ENCODE measurements around the gene KDM4B. TPM values are rescaled to one million over a fixed set of nuclear protein-coding genes. Genes with fewer than 3 reads are reported as not detected.
"Not testable (repeated sequence)": the region's sequence is repeated elsewhere in the genome, so short reads cannot be mapped to it uniquely, and the experiment has no call there.

Gene KDM4B
- total RNA-seq, 6 experiments from 2014 or later = 17.0 to 27.2 (median 20.3) TPM

DNA sequence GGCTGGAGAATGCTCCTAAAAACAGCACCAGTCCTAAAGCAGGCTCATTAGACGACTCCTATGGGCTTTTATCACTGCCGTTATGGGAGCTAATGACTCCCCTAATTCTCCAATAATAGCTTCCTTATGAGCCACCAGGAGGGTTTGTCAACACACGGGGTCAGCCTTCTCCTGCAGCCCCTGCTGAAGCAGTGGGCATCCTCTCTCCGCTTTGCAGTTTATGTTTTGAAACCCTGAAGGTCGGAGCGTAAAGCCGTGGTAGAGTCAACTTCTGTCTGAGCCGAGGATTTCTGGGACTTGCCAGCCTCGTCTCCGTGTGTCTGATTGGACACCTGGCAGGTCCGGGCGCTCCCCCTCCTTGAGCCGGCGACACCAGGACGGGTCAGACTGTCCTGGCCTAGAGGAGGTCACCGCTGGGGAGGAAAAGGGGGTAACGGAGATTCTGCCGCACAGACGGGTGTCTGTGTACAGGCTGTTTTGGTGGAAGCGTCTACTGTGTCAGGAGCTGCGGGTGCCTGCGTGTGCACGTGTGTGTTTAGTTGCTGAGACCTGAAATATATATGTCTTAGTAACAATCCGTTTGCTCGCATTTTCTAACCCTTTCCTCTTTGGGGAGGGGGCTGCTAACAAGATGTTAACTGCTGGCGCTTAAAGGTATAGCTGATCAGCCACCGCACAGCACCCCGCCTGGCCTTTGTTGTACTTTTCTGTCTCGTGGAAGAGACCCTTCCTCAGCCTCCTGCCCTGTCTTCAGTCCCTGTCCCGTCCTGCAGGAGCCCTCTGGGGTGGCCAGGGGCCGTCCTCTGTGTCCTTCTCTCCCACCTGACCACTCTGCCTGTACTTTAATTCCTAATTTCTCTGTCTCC is 1.9 kb downstream of the KDM4B start:
- H3K27me3 Mint-ChIP-seq (ENCODE audit: insufficient read depth) = peaks cover 7% of the 10 kb centered on the region
- no peaks in the 10 kb centered on the region; the same call in 1 of the 2 replicates for H3K36me3 Mint-ChIP-seq (ENCODE audit: low read depth)
- H3K27ac Mint-ChIP-seq = peak overlapping the region; percentile 60
- DNase-seq = no peak
- peak overlapping the region; percentile 97 for H3K4me3 Mint-ChIP-seq
- TF ChIP-seq, protein P1, sequence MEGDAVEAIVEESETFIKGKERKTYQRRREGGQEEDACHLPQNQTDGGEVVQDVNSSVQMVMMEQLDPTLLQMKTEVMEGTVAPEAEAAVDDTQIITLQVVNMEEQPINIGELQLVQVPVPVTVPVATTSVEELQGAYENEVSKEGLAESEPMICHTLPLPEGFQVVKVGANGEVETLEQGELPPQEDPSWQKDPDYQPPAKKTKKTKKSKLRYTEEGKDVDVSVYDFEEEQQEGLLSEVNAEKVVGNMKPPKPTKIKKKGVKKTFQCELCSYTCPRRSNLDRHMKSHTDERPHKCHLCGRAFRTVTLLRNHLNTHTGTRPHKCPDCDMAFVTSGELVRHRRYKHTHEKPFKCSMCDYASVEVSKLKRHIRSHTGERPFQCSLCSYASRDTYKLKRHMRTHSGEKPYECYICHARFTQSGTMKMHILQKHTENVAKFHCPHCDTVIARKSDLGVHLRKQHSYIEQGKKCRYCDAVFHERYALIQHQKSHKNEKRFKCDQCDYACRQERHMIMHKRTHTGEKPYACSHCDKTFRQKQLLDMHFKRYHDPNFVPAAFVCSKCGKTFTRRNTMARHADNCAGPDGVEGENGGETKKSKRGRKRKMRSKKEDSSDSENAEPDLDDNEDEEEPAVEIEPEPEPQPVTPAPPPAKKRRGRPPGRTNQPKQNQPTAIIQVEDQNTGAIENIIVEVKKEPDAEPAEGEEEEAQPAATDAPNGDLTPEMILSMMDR (IDR thresholded peaks at IDR 0.05) = no peak; the same call in 1 of the 2 replicates
- H3K9me3 Mint-ChIP-seq = no peaks in the 10 kb centered on the region
- peaks cover 63% of the 10 kb centered on the region for H3K4me1 Mint-ChIP-seq (ENCODE audit: low read depth)

DNA sequence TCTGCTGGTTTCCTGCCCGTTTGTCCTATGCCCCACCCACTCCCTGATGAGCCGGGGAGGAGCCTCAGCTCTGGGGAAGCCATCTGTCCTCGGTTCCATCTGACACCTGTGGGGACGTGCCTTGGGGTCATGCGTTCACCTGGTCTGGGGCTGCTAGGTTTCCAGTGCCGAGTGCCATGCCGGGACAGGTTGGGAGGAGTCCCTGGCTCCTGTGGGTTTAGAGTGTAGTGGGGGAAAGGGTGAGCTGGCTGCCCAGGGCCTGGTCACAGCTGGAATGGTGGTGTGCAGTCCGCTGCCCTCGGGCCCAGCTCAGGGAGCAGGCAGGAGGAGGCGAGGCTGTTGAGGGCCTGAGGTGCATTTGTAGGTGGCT is 2.5 kb downstream of the KDM4B start:
- DNase-seq = no peak
- H3K4me3 Mint-ChIP-seq = peak overlapping the region; percentile 97
- peaks cover 7% of the 10 kb centered on the region for H3K27me3 Mint-ChIP-seq (ENCODE audit: insufficient read depth)
- no peaks in the 10 kb centered on the region; the same call in 1 of the 2 replicates for H3K36me3 Mint-ChIP-seq (ENCODE audit: low read depth)
- H3K4me1 Mint-ChIP-seq (ENCODE audit: low read depth) = peaks cover 68% of the 10 kb centered on the region
- H3K27ac Mint-ChIP-seq = peak overlapping the region; percentile 60
- H3K9me3 Mint-ChIP-seq = no peaks in the 10 kb centered on the region
- TF ChIP-seq, protein P1 (IDR thresholded peaks at IDR 0.05) = no peak

DNA sequence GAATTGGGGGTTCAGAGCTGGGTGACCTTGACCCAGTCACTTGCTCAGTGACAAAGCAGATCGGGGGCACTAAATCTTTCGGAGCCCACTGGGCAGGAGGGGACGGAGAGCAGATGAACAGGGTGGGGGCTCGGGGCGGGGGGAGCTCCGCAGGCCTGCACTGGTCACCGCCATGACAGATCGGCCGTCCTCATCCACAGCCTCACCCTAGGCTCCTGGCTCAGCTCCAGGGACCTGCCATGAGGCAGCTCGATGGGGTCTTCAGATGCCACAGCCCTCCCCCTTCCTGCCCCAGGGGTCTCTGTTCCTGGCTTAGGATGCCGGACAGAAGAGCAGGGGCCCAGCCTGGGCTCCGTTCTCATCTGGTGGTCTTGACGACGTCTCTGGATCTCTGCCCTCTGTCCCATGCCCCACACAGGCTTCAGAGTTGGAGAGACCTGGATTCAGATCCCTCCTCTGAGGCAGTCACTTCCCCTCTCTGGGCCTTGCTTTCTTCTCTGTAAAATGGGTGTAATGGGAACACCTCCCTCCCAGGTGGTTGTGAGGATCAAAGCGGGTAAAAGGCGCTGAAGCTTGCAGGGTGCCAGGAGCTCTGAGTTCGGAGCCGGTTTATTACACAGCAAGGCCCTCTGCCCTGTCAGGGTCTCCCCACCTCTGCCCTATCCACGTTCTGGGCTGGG is 3.0 kb downstream of the KDM4B start:
- no peaks in the 10 kb centered on the region; the same call in 1 of the 2 replicates for H3K36me3 Mint-ChIP-seq (ENCODE audit: low read depth)
- H3K27me3 Mint-ChIP-seq (ENCODE audit: insufficient read depth) = peaks cover 7% of the 10 kb centered on the region
- H3K4me1 Mint-ChIP-seq (ENCODE audit: low read depth) = peaks cover 73% of the 10 kb centered on the region
- H3K9me3 Mint-ChIP-seq = no peaks in the 10 kb centered on the region
- TF ChIP-seq, protein P1 (IDR thresholded peaks at IDR 0.05) = no peak
- H3K27ac Mint-ChIP-seq = peak overlapping the region; percentile 60
- no peak for DNase-seq
- peak overlapping the region; percentile 97 for H3K4me3 Mint-ChIP-seq

DNA sequence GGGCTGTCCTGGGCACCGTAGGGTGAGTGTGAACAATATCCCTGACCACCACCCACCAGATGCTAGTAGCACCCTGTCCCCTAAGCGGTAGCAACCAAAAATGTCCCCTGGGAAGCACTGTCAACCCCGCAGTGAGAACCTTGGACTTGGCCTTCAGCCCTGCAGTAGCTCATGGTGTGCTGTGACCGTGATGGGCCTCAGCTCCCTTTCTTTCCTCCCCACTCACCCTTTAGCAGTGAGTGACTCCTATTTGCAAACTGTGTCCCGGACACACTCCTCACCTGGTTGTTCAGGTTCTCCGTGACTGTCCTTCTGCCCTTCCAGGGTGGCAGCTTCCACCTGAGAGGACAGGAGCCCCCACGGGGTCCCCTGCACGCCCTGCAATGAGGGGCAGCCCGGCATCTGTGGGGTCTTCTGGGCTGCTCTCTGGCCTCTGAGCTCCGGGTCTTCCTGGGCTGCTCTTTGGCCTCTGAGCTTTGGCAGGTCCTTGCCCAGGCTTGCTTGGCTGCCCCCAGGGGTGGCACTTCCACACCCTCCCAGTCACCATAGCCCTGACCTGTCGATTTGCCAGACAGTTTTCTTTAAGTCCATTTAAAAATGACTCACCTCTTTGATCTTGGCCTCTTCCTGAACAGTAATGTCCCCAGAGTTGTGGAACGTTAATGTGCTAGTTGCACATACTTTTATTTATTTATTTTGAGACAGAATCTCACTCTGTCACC is 3.8 kb downstream of the KDM4B start:
- peak; percentile 67 for DNase-seq
- Mint-ChIP-seq H3K36me3 (ENCODE audit: low read depth) (no peaks in the 10 kb centered on the region; the same call in 1 of the 2 replicates), H3K9me3 (no peaks in the 10 kb centered on the region), H3K4me3 (peak overlapping the region; percentile 53), H3K27me3 (ENCODE audit: insufficient read depth) (peaks cover 7% of the 10 kb centered on the region), H3K4me1 (ENCODE audit: low read depth) (peaks cover 75% of the 10 kb centered on the region), H3K27ac (peak overlapping the region; percentile 71)
- TF ChIP-seq, protein P1 (IDR thresholded peaks at IDR 0.05) = no peak; the same call in 1 of the 2 replicates

DNA sequence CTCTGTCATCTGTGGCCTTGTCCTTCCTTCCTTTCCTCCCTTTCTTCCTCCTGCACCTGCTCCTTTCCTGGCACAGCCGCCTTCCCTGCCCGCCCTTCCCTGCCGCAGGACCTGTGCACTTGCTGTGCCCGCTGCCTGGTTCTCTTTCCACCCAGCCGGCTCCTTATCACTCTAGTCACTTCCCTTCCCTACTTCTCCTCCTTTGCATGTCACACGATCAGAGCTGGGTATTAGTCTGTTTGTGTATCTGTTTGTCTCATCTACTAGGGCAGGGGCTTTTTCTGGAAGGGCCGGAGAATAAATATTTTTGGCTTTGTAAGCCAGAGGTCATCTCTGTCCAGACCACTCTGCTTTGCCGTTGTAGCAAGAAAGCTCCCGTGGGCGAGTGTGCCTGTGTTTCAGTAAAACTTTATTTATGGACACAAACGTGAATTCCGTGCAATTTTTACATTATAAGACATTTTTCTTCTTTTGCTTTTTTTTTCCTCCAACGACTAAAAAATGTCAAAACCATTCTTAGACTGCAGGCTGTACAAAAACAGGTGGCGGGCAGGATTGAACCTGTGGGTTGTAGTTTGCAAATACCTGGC is 6.1 kb downstream of the KDM4B start:
- H3K4me1 Mint-ChIP-seq (ENCODE audit: low read depth) = peaks cover 81% of the 10 kb centered on the region

DNA sequence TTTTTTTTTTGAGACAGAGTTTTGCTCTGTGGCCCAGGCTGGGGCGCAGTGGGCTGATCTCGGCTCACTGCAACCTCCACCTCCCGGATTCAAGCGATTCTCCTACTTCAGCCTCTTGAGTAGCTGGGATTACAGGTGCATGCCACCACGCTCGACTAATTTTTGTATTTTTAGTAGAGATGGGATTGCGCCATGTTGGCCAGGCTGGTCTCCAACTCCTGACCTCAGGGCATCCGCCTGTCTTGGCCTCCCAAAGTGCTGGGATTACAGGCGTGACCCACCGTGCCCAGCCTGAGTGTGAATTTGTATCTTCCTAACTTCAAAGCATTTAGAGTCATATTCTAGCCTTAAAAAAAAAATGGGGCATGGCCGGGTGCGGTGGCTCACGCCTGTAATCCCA is 6.7 kb downstream of the KDM4B start:
- not testable (repeated sequence) for H3K36me3 Mint-ChIP-seq (ENCODE audit: low read depth); DNase-seq; H3K4me3 Mint-ChIP-seq; H3K9me3 Mint-ChIP-seq; H3K27me3 Mint-ChIP-seq (ENCODE audit: insufficient read depth)
- Mint-ChIP-seq H3K27ac (peak overlapping the region; percentile 99), H3K4me1 (ENCODE audit: low read depth) (peaks cover 81% of the 10 kb centered on the region)

More for the DNA sequence above, 6.1 kb downstream of the KDM4B start:
- no peak for DNase-seq
- Mint-ChIP-seq H3K4me3 (no peak overlapping the region), H3K9me3 (no peaks in the 10 kb centered on the region), H3K27ac (peak overlapping the region; percentile 99; the same call in 1 of the 2 replicates), H3K36me3 (ENCODE audit: low read depth) (no peaks in the 10 kb centered on the region; the same call in 1 of the 2 replicates), H3K27me3 (ENCODE audit: insufficient read depth) (peaks cover 3% of the 10 kb centered on the region)
- TF ChIP-seq, protein P1 (IDR thresholded peaks at IDR 0.05) = no peak

Data from HFFc6 (cell line).